GM19043 (cell line): ENCODE results near the gene FLOT2.
"Not testable (repeated sequence)": the region's sequence is repeated elsewhere in the genome, so short reads cannot be mapped to it uniquely, and the experiment has no call there.

ENCODE experiments used
- ATAC-seq: cut with Tn5 transposase; IDR thresholded peaks from one replicate; pipeline ENCODE4 v1.9.1; 2021; ENCODE audit warnings: low read depth; ENCODE audit not compliant: unreplicated experiment

Gene FLOT2

DNA sequence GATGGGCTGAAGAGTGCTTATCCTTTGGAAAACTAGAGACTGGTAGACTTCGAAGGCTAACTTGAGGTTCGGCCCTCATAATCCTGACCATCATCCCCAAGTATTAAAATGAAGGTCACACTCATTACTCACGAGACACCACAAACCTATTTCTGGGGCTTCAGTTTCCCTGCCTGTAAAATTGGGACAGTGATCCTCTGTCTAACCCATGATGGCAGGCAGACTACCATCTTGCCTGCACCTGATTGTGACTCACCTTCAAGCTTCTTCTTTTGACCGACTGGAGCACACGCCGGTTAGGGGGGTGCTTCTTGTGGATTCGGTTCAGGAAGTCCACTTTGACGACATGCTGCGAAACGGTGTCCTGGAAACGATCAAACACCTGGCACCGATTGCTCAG, 19.5 kb upstream of the FLOT2 start:
- no peak for ATAC-seq

- ATAC-seq = no peak
Observed at GRCh38 chr17:28916302-28916934, 18.9 kb upstream of the FLOT2 start.

DNA sequence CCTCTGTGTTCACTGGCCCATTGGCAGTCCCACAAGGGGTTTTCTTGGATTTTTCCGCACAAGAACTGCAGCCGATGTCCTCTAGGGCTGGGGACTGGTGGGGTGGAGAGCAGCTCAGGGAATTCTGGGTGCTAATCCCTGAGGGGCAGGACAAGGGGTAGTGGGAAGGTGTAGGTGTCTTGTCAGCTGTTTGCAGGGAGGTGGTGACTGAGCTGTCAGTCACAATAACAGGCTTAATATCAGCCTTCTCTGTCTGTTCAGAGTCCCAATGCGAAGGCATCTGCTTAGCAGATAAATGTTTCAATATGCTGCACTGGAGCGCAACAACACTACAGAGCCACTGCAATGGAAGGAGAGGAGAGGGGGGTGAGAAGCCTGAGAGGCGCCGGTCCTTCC, 15.4 kb upstream of the FLOT2 start:
- no peak for ATAC-seq

GRCh38 chr17:28912281-28912937, 14.9 kb upstream of the FLOT2 start:
- ATAC-seq = no peak

DNA sequence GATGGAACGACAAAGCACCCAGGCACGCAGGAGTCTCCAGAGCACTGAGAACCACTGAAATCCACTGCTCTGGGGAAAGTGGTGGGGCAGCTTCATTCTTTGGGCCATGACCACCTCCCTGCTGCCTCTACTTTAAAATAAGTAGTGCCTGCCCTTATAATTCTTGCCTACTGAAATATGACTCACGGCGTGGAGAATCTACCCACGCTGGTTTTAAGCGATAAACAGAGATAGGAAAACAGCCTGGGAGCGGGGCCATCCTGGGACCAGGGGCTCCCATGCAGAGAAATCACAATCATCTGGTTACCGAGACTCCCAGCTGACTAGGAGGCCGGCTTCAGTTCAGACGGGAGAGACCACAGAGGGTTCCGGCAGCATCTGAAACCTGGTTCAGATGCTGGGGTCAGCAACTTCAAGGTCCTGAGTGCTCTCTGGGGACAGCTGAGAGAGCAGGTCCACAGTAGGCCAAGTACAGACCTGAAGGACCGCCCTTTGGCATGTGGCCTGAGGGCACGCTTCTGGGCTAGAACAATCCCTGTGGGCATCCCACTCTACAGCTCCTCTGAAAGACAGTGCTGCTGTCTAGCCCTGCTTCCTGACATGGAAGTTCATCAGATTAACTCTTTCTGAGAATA, 14.0 kb upstream of the FLOT2 start:
- ATAC-seq = no peak

- ATAC-seq = no peak
Observed at GRCh38 chr17:28910534-28910933, 13.0 kb upstream of the FLOT2 start.

- ATAC-seq = no peak
Observed at GRCh38 chr17:28908640-28909167, 11.2 kb upstream of the FLOT2 start.

DNA sequence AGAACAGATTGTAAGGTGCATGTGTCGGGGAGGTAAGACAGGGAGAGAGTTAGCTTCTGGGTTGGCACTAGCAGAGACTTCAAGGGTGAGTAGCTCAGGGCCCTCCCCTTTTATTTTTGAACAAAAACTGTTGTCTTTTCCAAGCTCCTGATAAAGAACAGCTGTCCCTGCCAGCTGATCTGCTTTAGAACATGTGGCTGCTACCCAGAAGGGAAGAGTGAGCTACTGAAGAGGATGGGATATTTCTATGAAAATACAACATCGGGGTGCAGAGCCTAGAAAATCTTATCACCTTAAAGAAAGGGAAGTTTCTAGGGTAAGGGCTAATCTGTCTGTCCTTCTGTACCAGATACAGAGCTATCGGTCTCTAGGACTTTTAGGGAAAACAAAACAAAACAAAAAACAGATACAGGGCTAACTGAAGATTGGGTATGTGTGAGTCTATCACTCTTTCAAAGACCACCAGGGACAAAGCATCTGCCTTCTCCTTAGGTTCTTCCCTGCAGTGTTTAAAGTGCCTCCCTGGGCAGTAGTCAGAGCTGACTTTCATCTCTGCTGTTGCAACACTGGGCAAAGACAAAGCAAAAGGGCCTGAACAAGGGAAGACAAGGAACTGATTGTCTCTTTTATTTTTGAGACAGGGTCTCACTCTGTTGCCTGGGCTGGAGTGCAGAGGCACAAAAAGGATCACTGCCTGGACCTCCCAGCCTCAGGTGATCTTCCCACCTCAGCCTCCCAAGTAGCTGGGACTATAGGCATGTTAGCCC, 10.4 kb upstream of the FLOT2 start:
- ATAC-seq = no peak

DNA sequence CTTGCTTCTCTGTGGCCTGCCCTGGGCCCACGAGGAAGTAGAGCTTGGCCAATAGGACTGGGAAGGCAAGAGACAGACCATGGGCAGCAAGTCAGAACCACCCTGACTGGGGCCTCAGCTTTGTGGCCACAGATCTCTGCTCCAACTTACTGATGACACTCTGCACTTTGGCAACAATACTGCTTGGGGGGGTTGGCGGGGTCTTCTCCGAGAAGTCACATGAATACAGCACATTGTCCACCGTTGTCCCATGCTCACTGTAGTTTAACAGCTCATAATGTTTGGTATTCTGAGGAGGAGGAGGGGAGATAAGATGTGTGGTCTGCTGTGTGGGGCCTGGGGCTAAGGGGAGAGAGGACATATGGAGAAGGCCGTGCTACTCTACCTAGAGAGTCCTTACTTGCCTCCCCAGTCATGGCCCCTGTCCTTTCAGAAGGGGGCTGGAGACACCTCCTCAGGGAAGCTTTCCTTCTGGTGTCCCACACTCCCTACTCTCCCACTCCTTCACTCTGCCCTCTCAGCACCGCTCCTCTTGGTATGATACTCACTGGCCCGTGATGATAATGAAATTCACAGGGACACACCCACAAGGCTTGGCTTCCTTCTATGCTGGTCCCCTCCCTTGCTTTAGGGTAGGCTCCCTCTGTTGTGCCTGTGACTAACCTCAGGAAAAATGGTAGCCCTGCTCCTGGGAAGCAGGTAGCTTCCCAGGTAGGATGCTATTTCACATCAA, 9.3 kb upstream of the FLOT2 start:
- ATAC-seq = no peak

DNA sequence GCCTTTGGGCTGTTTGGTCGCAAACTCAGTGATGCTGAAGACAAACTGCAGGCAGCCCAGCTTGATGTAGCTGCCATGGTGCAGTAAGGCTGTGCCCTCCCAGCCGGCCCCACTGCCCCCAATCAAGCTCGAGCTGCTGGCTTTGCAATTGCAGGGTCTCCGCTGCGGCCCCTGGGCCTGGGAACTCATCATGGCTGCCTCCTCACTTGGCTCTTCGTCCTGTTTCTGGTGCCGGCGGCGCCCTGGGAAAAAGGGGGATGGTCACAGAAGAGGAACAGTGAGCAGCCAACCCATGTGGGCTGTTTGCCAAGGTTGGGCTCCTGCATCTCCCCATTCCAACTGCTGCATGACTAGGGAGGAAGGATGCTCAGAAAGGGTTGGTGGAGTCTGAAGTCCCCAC, 8.7 kb upstream of the FLOT2 start:
- no peak for ATAC-seq

GRCh38 chr17:28904800-28905199, 7.3 kb upstream of the FLOT2 start:
- ATAC-seq = no peak

- not testable (repeated sequence) for ATAC-seq
Observed at GRCh38 chr17:28903546-28903841, 6.0 kb upstream of the FLOT2 start.

GRCh38 chr17:28902819-28903545, 5.4 kb upstream of the FLOT2 start, which contains the start of gene DHRS13:
TSS of gene DHRS13 (minus strand) at chr17:28903079. CDS start at chr17:28902944, 135 bp downstream.
- ATAC-seq = peak; percentile 86

GRCh38 chr17:28901866-28902818, 4.6 kb upstream of the FLOT2 start:
- peak; percentile 28 for ATAC-seq

DNA sequence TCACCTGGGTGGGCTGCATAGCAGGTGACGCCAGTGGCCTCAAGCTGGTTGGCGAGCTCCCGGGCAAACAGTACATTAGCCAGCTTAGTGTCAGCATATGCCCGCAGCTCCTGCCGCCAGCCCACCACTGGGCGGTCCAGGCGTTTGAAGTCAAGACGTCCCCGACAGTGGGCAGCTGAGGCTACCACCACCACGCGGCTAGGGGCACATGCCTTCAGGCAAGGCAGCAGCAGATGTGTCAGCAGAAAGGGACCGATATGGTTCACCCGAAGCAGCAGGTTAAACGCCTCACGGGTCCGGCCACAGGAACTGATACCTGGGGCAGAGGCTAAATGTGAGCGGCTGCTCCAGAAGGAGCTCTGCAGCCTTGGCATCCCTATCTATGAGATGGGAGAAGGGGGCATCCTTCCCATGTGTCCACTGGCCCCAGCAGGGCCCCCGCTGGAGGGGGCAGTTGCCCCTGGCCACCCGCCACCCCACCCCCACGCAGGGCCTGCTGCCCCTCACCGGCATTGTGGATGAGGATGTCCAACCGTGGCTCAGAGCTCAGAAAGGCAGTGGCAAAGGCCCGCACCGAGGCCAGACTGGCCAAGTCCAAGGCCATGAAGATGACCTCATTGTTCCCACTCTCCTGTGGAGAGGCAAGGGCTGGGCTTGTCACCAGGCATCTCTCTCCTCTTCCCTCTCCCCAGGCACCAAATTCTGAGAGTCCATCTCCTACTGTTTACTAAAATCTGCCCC, 3.6 kb upstream of the FLOT2 start:
- ATAC-seq = no peak

GRCh38 chr17:28899212-28899815, 1.8 kb upstream of the FLOT2 start:
- ATAC-seq = no peak

DNA sequence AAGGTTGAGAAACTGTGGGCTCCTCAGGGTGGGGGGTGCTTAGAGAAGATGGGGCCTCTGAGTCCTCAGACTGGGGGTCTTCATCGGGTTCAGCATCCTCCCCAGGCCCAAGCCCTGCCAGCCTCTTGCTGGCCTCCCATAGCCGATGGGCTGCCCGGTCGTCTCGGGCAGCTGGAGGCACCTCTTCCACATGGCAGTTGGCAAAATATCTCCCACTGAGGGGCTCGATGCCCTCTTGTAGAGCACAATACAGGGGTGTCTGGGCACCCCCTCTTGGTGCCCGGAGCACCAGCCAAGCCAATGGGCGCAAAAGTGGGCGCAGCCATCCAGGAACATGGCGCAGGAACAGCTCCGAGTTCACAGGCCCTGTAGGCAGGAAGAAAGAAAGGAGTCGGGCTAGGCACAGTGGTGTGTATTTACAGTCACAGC, 1.0 kb upstream of the FLOT2 start:
- no peak for ATAC-seq
